Caco-2 (cell line): ENCODE measurements around the gene LMOD3. TPM values are rescaled to one million over a fixed set of nuclear protein-coding genes. Genes with fewer than 3 reads are reported as not detected.

Experiments
- BruUV-seq: library from RNA; stranded (reverse); fragments of 400-500 nt; replicated peaks from 2 replicates; lab custom pipeline; 2021; lab: Mats Ljungman, UMichigan
- CTCF ChIA-PET: fragments of 300-600 bp; sonication (Branson Sonifier 250); formaldehyde crosslinking; loops from one replicate; lab custom pipeline; 2022; ENCODE audit warnings: antibody characterized with exemption; lab: Charles Lee
- POLR2A ChIA-PET: fragments of 300-600 bp; sonication (Branson Sonifier 250); formaldehyde crosslinking; loops from one replicate; lab custom pipeline; 2022; ENCODE audit warnings: antibody characterized with exemption; lab: Charles Lee
- DNase-seq, 2 experiments: peaks; one replicate each; pipeline versions ENCODE4 v3.0.0 to v3.0.0-alpha.2; 2020 to 2022
- H3K27me3 ChIP-seq: replicated peaks from 2 replicates; pipeline ENCODE4 v1.6.0; 2011; ENCODE audit warnings: low read length; ENCODE audit not compliant: control insufficient read depth, insufficient read depth
- H3K36me3 ChIP-seq: 2 replicates; pipeline ENCODE4 v1.5.1; 2011; ENCODE audit warnings: low read length; ENCODE audit not compliant: control insufficient read depth, insufficient read depth
- H3K4me1 ChIP-seq: fragments of 250-450 bp; sonication (Bioruptor Pico); 2 replicates; pipeline ENCODE4 v1.5.1; 2020; ENCODE audit warnings: mild to moderate bottlenecking
- H3K4me3 ChIP-seq: 2 replicates; pipeline ENCODE4 v1.5.1; 2011; ENCODE audit warnings: low read depth, mild to moderate bottlenecking, control low read depth, low read length
- H3K9me3 ChIP-seq: fragments of 250-450 bp; sonication (Bioruptor Pico); 2 replicates; pipeline ENCODE4 v1.5.1; 2020; ENCODE audit warnings: mild to moderate bottlenecking, moderate library complexity
- H3K27ac Mint-ChIP-seq: one replicate; pipeline ENCODE4 v1.8.0; 2022; ENCODE audit warnings: mixed read lengths; ENCODE audit not compliant: unreplicated experiment
- H3K27me3 Mint-ChIP-seq: one replicate; pipeline ENCODE4 v1.8.0; 2022; ENCODE audit warnings: mixed read lengths; ENCODE audit not compliant: insufficient read depth, unreplicated experiment
- H3K36me3 Mint-ChIP-seq: one replicate; pipeline ENCODE4 v1.8.0; 2022; ENCODE audit warnings: mild to moderate bottlenecking, mixed read lengths; ENCODE audit not compliant: insufficient read depth, unreplicated experiment
- H3K4me1 Mint-ChIP-seq: one replicate; pipeline ENCODE4 v1.8.0; 2022; ENCODE audit warnings: low read depth, mixed read lengths; ENCODE audit not compliant: unreplicated experiment
- H3K4me3 Mint-ChIP-seq: one replicate; pipeline ENCODE4 v1.8.0; 2022; ENCODE audit warnings: mild to moderate bottlenecking, moderate library complexity, mixed read lengths; ENCODE audit not compliant: unreplicated experiment
- H3K9me3 Mint-ChIP-seq: one replicate; pipeline ENCODE4 v1.8.0; 2022; ENCODE audit warnings: mixed read lengths; ENCODE audit not compliant: unreplicated experiment
- intact Hi-C: fragments of 100-400 bp; cut with micrococcal nuclease; formaldehyde crosslinking; loops from one replicate; pipeline ENCODE4 v1.10.0; 2022; ENCODE audit not compliant: unreplicated experiment
- total RNA-seq: library from RNA; stranded (reverse); gene quantifications from 2 replicates; pipeline ENCODE4 v1.2.3, GENCODE V29; 2022
- TF ChIP-seq, protein P1 (sequence below), 2 experiments: fragments of 200-600 bp in 1 of 2; IDR thresholded peaks; 1 replicate in 1 of 2; 2 replicates in 1 of 2; pipeline versions ENCODE4 v1.5.1 to v1.8.0; 2011 to 2022; ENCODE audit warnings: antibody characterized with exemption in 1 of 2, control low read depth in 1 of 2, inconsistent platforms in 1 of 2, low read depth in 1 of 2, low read length in 1 of 2, mild to moderate bottlenecking in 1 of 2, moderate library complexity in 1 of 2; ENCODE audit not compliant: insufficient read depth in 1 of 2, severe bottlenecking in 1 of 2, unreplicated experiment in 1 of 2

Gene LMOD3
- total RNA-seq, 1 experiment from 2014 or later: not detected

- TF ChIP-seq, protein P1, sequence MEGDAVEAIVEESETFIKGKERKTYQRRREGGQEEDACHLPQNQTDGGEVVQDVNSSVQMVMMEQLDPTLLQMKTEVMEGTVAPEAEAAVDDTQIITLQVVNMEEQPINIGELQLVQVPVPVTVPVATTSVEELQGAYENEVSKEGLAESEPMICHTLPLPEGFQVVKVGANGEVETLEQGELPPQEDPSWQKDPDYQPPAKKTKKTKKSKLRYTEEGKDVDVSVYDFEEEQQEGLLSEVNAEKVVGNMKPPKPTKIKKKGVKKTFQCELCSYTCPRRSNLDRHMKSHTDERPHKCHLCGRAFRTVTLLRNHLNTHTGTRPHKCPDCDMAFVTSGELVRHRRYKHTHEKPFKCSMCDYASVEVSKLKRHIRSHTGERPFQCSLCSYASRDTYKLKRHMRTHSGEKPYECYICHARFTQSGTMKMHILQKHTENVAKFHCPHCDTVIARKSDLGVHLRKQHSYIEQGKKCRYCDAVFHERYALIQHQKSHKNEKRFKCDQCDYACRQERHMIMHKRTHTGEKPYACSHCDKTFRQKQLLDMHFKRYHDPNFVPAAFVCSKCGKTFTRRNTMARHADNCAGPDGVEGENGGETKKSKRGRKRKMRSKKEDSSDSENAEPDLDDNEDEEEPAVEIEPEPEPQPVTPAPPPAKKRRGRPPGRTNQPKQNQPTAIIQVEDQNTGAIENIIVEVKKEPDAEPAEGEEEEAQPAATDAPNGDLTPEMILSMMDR (IDR thresholded peaks at IDR 0.05; ENCODE audit: insufficient read depth in 1 of 2, low read depth in 1 of 2, low read length in 1 of 2, severe bottlenecking in 1 of 2, unreplicated experiment in 1 of 2): no peak
- Mint-ChIP-seq H3K36me3 (no peaks in the 10 kb centered on the region), H3K9me3 (no peaks in the 10 kb centered on the region), H3K27ac (no peak overlapping the region), H3K4me3 (no peak overlapping the region), H3K27me3 (no peaks in the 10 kb centered on the region), H3K4me1 (no peaks in the 10 kb centered on the region)
- BruUV-seq: no TSS peak
- Histone ChIP-seq H3K4me3 (no peak overlapping the region), H3K4me1 (no peaks in the 10 kb centered on the region), H3K27me3 (no peaks in the 10 kb centered on the region), H3K9me3 (no peaks in the 10 kb centered on the region), H3K36me3 (no peaks in the 10 kb centered on the region)
- no peak for DNase-seq
- CTCF ChIA-PET: no interaction called here
- intact Hi-C loops: no loop called here
- POLR2A ChIA-PET: no interaction called here
These were observed 17.1 kb downstream of the LMOD3 start for GRCh38 chr3:69105320-69105719.

DNA sequence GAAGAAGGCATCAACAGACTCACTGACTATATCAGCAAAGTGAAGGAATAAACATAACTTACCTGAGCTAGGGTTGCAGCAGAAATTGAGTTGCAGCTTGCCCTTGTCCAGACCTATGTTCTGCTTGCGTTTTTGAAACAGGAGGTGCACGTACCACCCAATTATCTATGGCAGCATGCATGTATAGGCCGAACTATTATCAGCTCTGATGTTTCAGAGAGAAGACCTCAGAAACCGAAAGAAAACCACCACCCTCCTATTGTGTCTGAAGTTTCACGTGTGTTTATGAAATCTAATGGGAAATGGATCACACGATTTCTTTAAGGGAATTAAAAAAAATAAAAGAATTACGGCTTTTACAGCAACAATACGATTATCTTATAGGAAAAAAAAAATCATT, 17.8 kb downstream of the LMOD3 start:
- H3K36me3 Mint-ChIP-seq: no peaks in the 10 kb centered on the region
- H3K27me3 Mint-ChIP-seq: no peaks in the 10 kb centered on the region

DNA sequence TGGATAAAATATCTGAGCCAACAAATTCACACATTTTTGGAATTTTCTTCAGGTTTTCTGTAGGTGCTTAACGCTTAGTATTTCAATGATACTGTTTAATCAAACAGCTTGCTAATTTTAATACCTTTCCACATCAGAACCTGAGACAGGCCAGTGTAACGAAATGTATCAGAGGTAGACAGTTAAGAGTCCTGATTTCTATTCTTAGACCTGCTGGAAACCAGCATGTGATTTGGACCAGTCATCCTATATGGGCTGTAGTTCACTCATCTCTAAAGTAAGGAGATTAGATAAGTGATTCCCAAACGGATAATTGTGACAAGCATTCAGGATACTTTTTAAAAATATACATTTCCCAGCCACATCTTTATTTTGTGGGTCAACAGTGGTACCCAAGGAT, 19.3 kb downstream of the LMOD3 start:
- no peak for DNase-seq
- ChIA-PET CTCF (no interaction called here), POLR2A (no interaction called here)
- no peak overlapping the region for H3K4me3 Mint-ChIP-seq
- intact Hi-C loops: no loop called here
- no peak overlapping the region for H3K4me3 ChIP-seq
- TF ChIP-seq, protein P1 (IDR thresholded peaks at IDR 0.05; ENCODE audit: insufficient read depth in 1 of 2, low read depth in 1 of 2, low read length in 1 of 2, severe bottlenecking in 1 of 2, unreplicated experiment in 1 of 2): no peak
- H3K4me1 ChIP-seq: no peaks in the 10 kb centered on the region
- no peaks in the 10 kb centered on the region for H3K9me3 Mint-ChIP-seq
- H3K36me3 ChIP-seq: no peaks in the 10 kb centered on the region
- H3K4me1 Mint-ChIP-seq: no peaks in the 10 kb centered on the region
- no peaks in the 10 kb centered on the region for H3K9me3 ChIP-seq
- BruUV-seq: no TSS peak
- H3K27me3 Mint-ChIP-seq: no peaks in the 10 kb centered on the region
- H3K27ac Mint-ChIP-seq: no peak overlapping the region
- H3K27me3 ChIP-seq: no peaks in the 10 kb centered on the region
- no peaks in the 10 kb centered on the region for H3K36me3 Mint-ChIP-seq

More for the DNA sequence above, 17.8 kb downstream of the LMOD3 start:
- Histone ChIP-seq H3K27me3 (no peaks in the 10 kb centered on the region), H3K9me3 (no peaks in the 10 kb centered on the region), H3K4me3 (no peak overlapping the region), H3K36me3 (no peaks in the 10 kb centered on the region), H3K4me1 (no peaks in the 10 kb centered on the region)
- TF ChIP-seq, protein P1 (IDR thresholded peaks at IDR 0.05; ENCODE audit: insufficient read depth in 1 of 2, low read depth in 1 of 2, low read length in 1 of 2, severe bottlenecking in 1 of 2, unreplicated experiment in 1 of 2): no peak
- no peaks in the 10 kb centered on the region for H3K4me1 Mint-ChIP-seq
- POLR2A ChIA-PET: no interaction called here
- no peaks in the 10 kb centered on the region for H3K9me3 Mint-ChIP-seq
- no peak overlapping the region for H3K27ac Mint-ChIP-seq
- H3K4me3 Mint-ChIP-seq: no peak overlapping the region
- intact Hi-C loops: no loop called here
- no peak for DNase-seq
- CTCF ChIA-PET: no interaction called here
- BruUV-seq: no TSS peak
